ENCODE measurements around the gene PKD2.

GRCh38 chr4:88028946-88029345, 21.5 kb downstream of the PKD2 start:
- TF ChIP-seq CTCF (conservative IDR thresholded peaks at IDR 0.05; ENCODE audit: low read depth, low read length): no peak
- no peak for TF ChIP-seq EZH2phosphoT487 (IDR thresholded peaks at IDR 0.05; ENCODE audit: borderline replicate concordance, low read length)
- TF ChIP-seq EZH2 (IDR thresholded peaks at IDR 0.05; ENCODE audit: low read length, unreplicated experiment): no peak
